Mesenchymal stem cell (in vitro differentiated cells and primary cell): ENCODE results near the gene ACACB.
A peak's percentile ranks its signal among the peaks of the same experiment; 100 is the strongest.

Experiments used
- DNase-seq: peaks from one replicate; pipeline ENCODE4 v3.0.0-alpha.2; 2013
- H2AFZ ChIP-seq: one replicate; pipeline ENCODE4 v1.6.1; 2013; ENCODE audit warnings: low read depth, mild to moderate bottlenecking, control low read depth, inconsistent platforms, low read length, moderate library complexity
- H2AK5ac ChIP-seq: 2 replicates; pipeline ENCODE4 v1.6.1; 2013; ENCODE audit warnings: low read length, moderate library complexity, mild to moderate bottlenecking, inconsistent platforms; ENCODE audit not compliant: severe bottlenecking
- H2BK120ac ChIP-seq: one replicate; pipeline ENCODE4 v1.6.1; 2013; ENCODE audit warnings: low read depth, mild to moderate bottlenecking, inconsistent platforms, low read length, moderate library complexity
- H2BK12ac ChIP-seq, 2 experiments: one replicate each; pipeline ENCODE4 v1.6.1; 2013; ENCODE audit warnings: inconsistent platforms in 2 of 2, low read length in 2 of 2, mild to moderate bottlenecking in 2 of 2, moderate library complexity in 2 of 2, control low read depth in 1 of 2
- H2BK15ac ChIP-seq: one replicate; pipeline ENCODE4 v1.6.1; 2013; ENCODE audit warnings: mild to moderate bottlenecking, low read depth, inconsistent platforms; ENCODE audit not compliant: poor library complexity, severe bottlenecking
- H2BK5ac ChIP-seq: 2 replicates; pipeline ENCODE4 v1.6.1; 2013; ENCODE audit warnings: low read depth, mild to moderate bottlenecking, low read length, control low read depth, inconsistent platforms; ENCODE audit not compliant: poor library complexity, severe bottlenecking
- H3K14ac ChIP-seq, 2 experiments: one replicate each; pipeline ENCODE4 v1.6.1; 2013; ENCODE audit warnings: inconsistent platforms in 2 of 2, low read length in 2 of 2, control low read depth in 1 of 2, mild to moderate bottlenecking in 1 of 2, moderate library complexity in 1 of 2
- H3K18ac ChIP-seq, 2 experiments: one replicate each; pipeline ENCODE4 v1.6.1; 2013; ENCODE audit warnings: inconsistent platforms in 2 of 2, low read length in 2 of 2, control low read depth in 1 of 2, low read depth in 1 of 2, mild to moderate bottlenecking in 1 of 2
- H3K23ac ChIP-seq, 2 experiments: one replicate each; pipeline ENCODE4 v1.6.1; 2013; ENCODE audit warnings: inconsistent platforms in 2 of 2, low read length in 2 of 2, mild to moderate bottlenecking in 2 of 2, moderate library complexity in 2 of 2, control low read depth in 1 of 2
- H3K27ac ChIP-seq: 2 replicates; pipeline ENCODE4 v1.5.1; 2013; ENCODE audit warnings: mild to moderate bottlenecking, moderate library complexity, low read length, control low read depth, inconsistent platforms; ENCODE audit not compliant: poor library complexity, severe bottlenecking
- H3K27me3 ChIP-seq, 2 experiments: 2 replicates each; pipeline versions ENCODE4 v1.6.1 to v1.7.0; 2013; ENCODE audit warnings: low read length in 2 of 2, mild to moderate bottlenecking in 2 of 2, moderate library complexity in 2 of 2, control low read depth in 1 of 2, inconsistent platforms in 1 of 2; ENCODE audit not compliant: control insufficient read depth in 1 of 2, insufficient read depth in 1 of 2
- H3K36me3 ChIP-seq, 2 experiments: 2 replicates each; pipeline versions ENCODE4 v1.6.1 to v1.7.0; 2013; ENCODE audit warnings: low read length in 2 of 2, control low read depth in 1 of 2, inconsistent platforms in 1 of 2, low read depth in 1 of 2, mild to moderate bottlenecking in 1 of 2; ENCODE audit not compliant: insufficient read depth in 2 of 2, control insufficient read depth in 1 of 2
- H3K4ac ChIP-seq, 2 experiments: one replicate each; pipeline ENCODE4 v1.6.1; 2013; ENCODE audit warnings: inconsistent platforms in 2 of 2, low read length in 2 of 2, mild to moderate bottlenecking in 2 of 2, moderate library complexity in 2 of 2, control low read depth in 1 of 2, low read depth in 1 of 2
- H3K4me1 ChIP-seq: 2 replicates; pipeline ENCODE4 v1.6.1; 2013; ENCODE audit warnings: low read depth, low read length, control low read depth; ENCODE audit not compliant: control insufficient read depth, insufficient read depth
- H3K4me2 ChIP-seq: 2 replicates; pipeline ENCODE4 v1.6.1; 2013; ENCODE audit warnings: low read length, mild to moderate bottlenecking, inconsistent platforms; ENCODE audit not compliant: poor library complexity, severe bottlenecking
- H3K4me3 ChIP-seq, 2 experiments: 2 replicates each; pipeline versions ENCODE4 v1.5.1 to v1.7.0; 2013; ENCODE audit warnings: low read length in 2 of 2, mild to moderate bottlenecking in 2 of 2, control low read depth in 1 of 2, low read depth in 1 of 2; ENCODE audit not compliant: insufficient read depth in 1 of 2
- H3K79me1 ChIP-seq: replicated peaks from 2 replicates; pipeline ENCODE4 v1.6.1; 2013; ENCODE audit warnings: mild to moderate bottlenecking, control low read depth, low read length, inconsistent platforms; ENCODE audit not compliant: poor library complexity, severe bottlenecking
- H3K9ac ChIP-seq: 2 replicates; pipeline ENCODE4 v1.7.0; 2013; ENCODE audit warnings: mild to moderate bottlenecking, low read length, moderate library complexity
- H3K9me3 ChIP-seq: 2 replicates; pipeline ENCODE4 v1.7.0; 2013; ENCODE audit warnings: mild to moderate bottlenecking, low read length; ENCODE audit not compliant: control insufficient read depth
- H4K8ac ChIP-seq: one replicate; pipeline ENCODE4 v1.6.1; 2013; ENCODE audit warnings: inconsistent platforms, mild to moderate bottlenecking, low read length, moderate library complexity
- H4K91ac ChIP-seq: one replicate; pipeline ENCODE4 v1.6.1; 2013; ENCODE audit warnings: mild to moderate bottlenecking, low read length, inconsistent platforms
- WGBS: methylation state at CpG from one replicate; pipeline ENCODE4 v1.1.7; 2013; ENCODE audit warnings: mixed read lengths; 5-methylcytosine and 5-hydroxymethylcytosine counted together

ACACB gene

DNA sequence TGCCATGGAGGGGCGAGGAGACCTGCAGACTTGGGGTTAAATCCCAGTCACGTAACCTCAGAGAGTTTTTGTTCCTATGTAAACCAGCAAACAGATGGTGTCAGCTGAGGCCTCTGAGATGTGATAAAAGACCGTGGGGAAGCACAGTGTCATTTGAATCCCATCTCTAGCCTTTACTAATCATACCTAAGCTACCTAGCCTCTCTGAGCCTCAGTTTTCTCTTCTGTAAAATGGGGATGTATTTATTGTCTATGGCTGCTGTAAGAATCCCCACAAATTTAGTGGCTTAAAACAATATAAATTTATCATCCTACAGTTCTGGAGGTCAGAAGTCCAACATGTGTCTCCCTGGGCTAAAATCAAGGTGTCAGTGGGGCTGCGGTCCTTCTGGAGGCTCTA lies 158.8 kb downstream of the ACACB start:
- WGBS: 84% methylated on average over 3 of the region's 4 CpGs
- H3K9ac ChIP-seq: no peak overlapping the region
- H4K8ac ChIP-seq: no peak overlapping the region
- no peak overlapping the region for H2BK120ac ChIP-seq
- no peak overlapping the region for H3K18ac ChIP-seq
- H3K9me3 ChIP-seq: peaks cover 8% of the 10 kb centered on the region
- DNase-seq: no peak
- no peaks in the 10 kb centered on the region for H3K36me3 ChIP-seq
- H2AFZ ChIP-seq: no peak overlapping the region
- no peak overlapping the region for H3K4ac ChIP-seq
- H3K27ac ChIP-seq: no peak overlapping the region
- H3K14ac ChIP-seq: no peak overlapping the region
- no peak overlapping the region for H2AK5ac ChIP-seq
- no peak overlapping the region for H2BK15ac ChIP-seq
- no peaks in the 10 kb centered on the region for H3K79me1 ChIP-seq
- no peak overlapping the region for H2BK5ac ChIP-seq
- H3K4me1 ChIP-seq: peaks cover 1% of the 10 kb centered on the region
- no peak overlapping the region for H3K4me3 ChIP-seq
- no peak overlapping the region for H3K23ac ChIP-seq
- H2BK12ac ChIP-seq: no peak overlapping the region
- H4K91ac ChIP-seq: no peak overlapping the region
- H3K4me2 ChIP-seq: no peak overlapping the region
- peaks cover 7 to 32% of the 10 kb centered on the region in 2 experiments for H3K27me3 ChIP-seq

GRCh38 chr12:109276160-109276559 lies 159.8 kb downstream of the ACACB start:
- Histone ChIP-seq H3K27ac (no peak overlapping the region), H2BK5ac (no peak overlapping the region), H2BK12ac (no peak overlapping the region), H4K91ac (no peak overlapping the region), H3K23ac (no peak overlapping the region), H3K27me3 (peaks cover 12 to 39% of the 10 kb centered on the region in 2 experiments), H3K4me2 (no peak overlapping the region), H3K4me3 (no peak overlapping the region), H3K79me1 (no peaks in the 10 kb centered on the region), H3K9ac (no peak overlapping the region), H2BK15ac (no peak overlapping the region), H3K18ac (no peak overlapping the region), H3K4ac (no peak overlapping the region), H3K9me3 (no peaks in the 10 kb centered on the region), H3K36me3 (no peaks in the 10 kb centered on the region), H3K14ac (no peak overlapping the region), H2BK120ac (no peak overlapping the region), H4K8ac (no peak overlapping the region), H3K4me1 (peaks cover 1% of the 10 kb centered on the region), H2AK5ac (no peak overlapping the region), H2AFZ (no peak overlapping the region)
- no peak for DNase-seq
- 89% methylated on average over 5 of the region's 5 CpGs for WGBS

GRCh38 chr12:109277255-109277898 lies 161.0 kb downstream of the ACACB start:
- H4K91ac ChIP-seq: no peak overlapping the region
- 87% methylated on average over 6 of the region's 8 CpGs for WGBS

GRCh38 chr12:109277899-109278762 lies 161.7 kb downstream of the ACACB start:
- Histone ChIP-seq H3K4me3 (no peak overlapping the region), H3K36me3 (no peaks in the 10 kb centered on the region), H2BK5ac (no peak overlapping the region), H3K18ac (no peak overlapping the region), H4K91ac (no peak overlapping the region), H2BK15ac (no peak overlapping the region), H3K9ac (no peak overlapping the region), H4K8ac (no peak overlapping the region), H3K4me1 (peaks cover 1% of the 10 kb centered on the region), H3K27ac (no peak overlapping the region), H2AFZ (no peak overlapping the region), H2BK12ac (no peak overlapping the region), H3K23ac (no peak overlapping the region), H2AK5ac (no peak overlapping the region), H3K4ac (no peak overlapping the region), H3K27me3 (peaks cover 11 to 45% of the 10 kb centered on the region in 2 experiments), H3K14ac (no peak overlapping the region), H3K4me2 (no peak overlapping the region), H3K9me3 (no peaks in the 10 kb centered on the region), H2BK120ac (no peak overlapping the region), H3K79me1 (no peaks in the 10 kb centered on the region)
- peak; percentile 2 for DNase-seq
- WGBS: 79% methylated on average over 14 of the region's 15 CpGs

More at GRCh38 chr12:109277255-109277898, 161.0 kb downstream of the ACACB start:
- H2BK15ac ChIP-seq: no peak overlapping the region
- no peak overlapping the region for H2BK120ac ChIP-seq
- H3K23ac ChIP-seq: no peak overlapping the region
- H2BK5ac ChIP-seq: no peak overlapping the region
- H3K14ac ChIP-seq: no peak overlapping the region
- no peak overlapping the region for H4K8ac ChIP-seq
- peaks cover 1% of the 10 kb centered on the region for H3K4me1 ChIP-seq
- H3K4me3 ChIP-seq: no peak overlapping the region
- no peak overlapping the region for H2AFZ ChIP-seq
- peaks cover 12 to 45% of the 10 kb centered on the region in 2 experiments for H3K27me3 ChIP-seq
- H3K4ac ChIP-seq: no peak overlapping the region
- no peak overlapping the region for H3K18ac ChIP-seq
- no peak overlapping the region for H3K4me2 ChIP-seq
- no peak overlapping the region for H2AK5ac ChIP-seq
- no peak overlapping the region for H2BK12ac ChIP-seq
- no peak overlapping the region for H3K9ac ChIP-seq
- H3K27ac ChIP-seq: no peak overlapping the region
- no peak for DNase-seq
- no peaks in the 10 kb centered on the region for H3K79me1 ChIP-seq
- no peaks in the 10 kb centered on the region for H3K9me3 ChIP-seq
- no peaks in the 10 kb centered on the region for H3K36me3 ChIP-seq
